B cell (primary cell): ENCODE measurements around the gene UNC119. TPM values are rescaled to one million over a fixed set of nuclear protein-coding genes. Genes with fewer than 3 reads are reported as not detected.
A peak's percentile ranks its signal among the peaks of the same experiment; 100 is the strongest.

Experiments used
- ATAC-seq: fragments of 200-7000 bp; cut with Tn5 transposase; one replicate; pipeline ENCODE4 v1.10.0; 2021; ENCODE audit warnings: low read depth, mild to moderate bottlenecking, moderate number of reproducible peaks, moderate library complexity
- CTCF ChIA-PET: fragments of 350-600 bp; sonication (Branson Sonifier 250); formaldehyde crosslinking; loops from one replicate; lab custom pipeline; 2021; ENCODE audit warnings: antibody characterized with exemption, inconsistent platforms; lab: Charles Lee
- POLR2A ChIA-PET: fragments of 350-600 bp; sonication (Branson Sonifier 250); formaldehyde crosslinking; loops from one replicate; lab custom pipeline; 2021; ENCODE audit warnings: antibody characterized with exemption; lab: Charles Lee
- DNase-seq: peaks from one replicate; pipeline ENCODE4 v3.0.0; 2013
- H2AFZ ChIP-seq: 2 replicates; pipeline ENCODE4 v1.6.1; 2012; ENCODE audit warnings: mild to moderate bottlenecking, low read depth, low read length; ENCODE audit not compliant: insufficient read depth, poor library complexity, severe bottlenecking
- H3K27ac ChIP-seq, 2 donors: 1 replicate in 1 of 2; 2 replicates in 1 of 2; pipeline ENCODE4 v1.5.1; 2012 to 2013; ENCODE audit warnings: low read length in 2 of 2, mild to moderate bottlenecking in 2 of 2, moderate library complexity in 1 of 2
- H3K27me3 ChIP-seq, 4 experiments: fragments of 200-600 bp in 1 of 4; sonication (generic) in 1 of 4; replicated peaks in 1 of 4; 1 replicate in 2 of 4; 2 replicates in 2 of 4; pipeline versions ENCODE4 v1.6.1 to v1.7.0; 2013 to 2016; ENCODE audit warnings: low read length in 3 of 4, mild to moderate bottlenecking in 2 of 4, mixed read lengths in 1 of 4, moderate library complexity in 1 of 4; ENCODE audit not compliant: insufficient read depth in 4 of 4, control insufficient read depth in 3 of 4; ENCODE audit errors: control extremely low read depth in 1 of 4
- H3K36me3 ChIP-seq, 2 experiments: replicated peaks in 1 of 2; 1 replicate in 1 of 2; 2 replicates in 1 of 2; pipeline versions ENCODE4 v1.6.1 to v1.7.1; 2013; ENCODE audit warnings: low read length in 1 of 2; ENCODE audit not compliant: insufficient read depth in 2 of 2, control insufficient read depth in 1 of 2; ENCODE audit errors: control extremely low read depth in 1 of 2, extremely low read depth in 1 of 2
- H3K4me1 ChIP-seq, 2 donors: fragments of 200-600 bp in 1 of 2; sonication (generic) in 1 of 2; 1 replicate in 1 of 2; 2 replicates in 1 of 2; pipeline versions ENCODE4 v1.5.1 to v1.6.1; 2013 to 2017; ENCODE audit warnings: low read length in 2 of 2; ENCODE audit not compliant: control insufficient read depth in 2 of 2, insufficient read depth in 2 of 2
- H3K4me2 ChIP-seq: replicated peaks from 2 replicates; pipeline ENCODE3; 2012; ENCODE audit warnings: mild to moderate bottlenecking, low read depth, low read length; ENCODE audit not compliant: poor library complexity, severe bottlenecking
- H3K4me3 ChIP-seq, 5 experiments: fragments of 200-600 bp in 1 of 5; sonication (generic) in 1 of 5; 1 replicate in 3 of 5; 2 replicates in 2 of 5; pipeline versions ENCODE4 v1.5.1 to v1.7.0; 2011 to 2016; ENCODE audit warnings: low read length in 4 of 5, mild to moderate bottlenecking in 4 of 5, low read depth in 2 of 5, control low read depth in 1 of 5, moderate library complexity in 1 of 5; ENCODE audit not compliant: insufficient read depth in 1 of 5; ENCODE audit errors: control extremely low read depth in 1 of 5, extremely low read depth in 1 of 5
- H3K79me2 ChIP-seq: fragments of 200-600 bp; sonication (generic); one replicate; pipeline ENCODE4 v1.6.0; 2016; ENCODE audit warnings: low read length; ENCODE audit not compliant: control insufficient read depth, insufficient read depth
- H3K9ac ChIP-seq: fragments of 200-600 bp; sonication (generic); 2 replicates; pipeline ENCODE4 v1.6.1; 2017; ENCODE audit warnings: mild to moderate bottlenecking, low read length, moderate library complexity
- H3K9me3 ChIP-seq, 3 donors: one replicate each; pipeline versions ENCODE4 v1.6.1 to v1.7.1; 2013; ENCODE audit warnings: low read length in 2 of 3; ENCODE audit not compliant: control insufficient read depth in 2 of 3, insufficient read depth in 1 of 3; ENCODE audit errors: control extremely low read depth in 1 of 3
- H4K20me1 ChIP-seq: 2 replicates; pipeline ENCODE4 v1.6.0; 2012; ENCODE audit warnings: mild to moderate bottlenecking, low read length; ENCODE audit not compliant: insufficient read depth, control insufficient read depth, poor library complexity, severe bottlenecking
- H3K27ac Mint-ChIP-seq: one replicate; pipeline ENCODE4 v1.8.0; 2021; ENCODE audit warnings: mixed read lengths
- H3K27me3 Mint-ChIP-seq: one replicate; pipeline ENCODE4 v1.8.0; 2021; ENCODE audit warnings: mixed read lengths
- H3K4me1 Mint-ChIP-seq: one replicate; pipeline ENCODE4 v1.8.0; 2021; ENCODE audit warnings: mixed read lengths
- H3K4me3 Mint-ChIP-seq: one replicate; pipeline ENCODE4 v1.8.0; 2021; ENCODE audit warnings: mixed read lengths
- H3K9me3 Mint-ChIP-seq: one replicate; pipeline ENCODE4 v1.8.0; 2022; ENCODE audit warnings: mixed read lengths; ENCODE audit not compliant: insufficient read depth
- EZH2 ChIP-seq: IDR thresholded peaks from 2 replicates; pipeline ENCODE4 v1.6.1; 2012; ENCODE audit warnings: borderline replicate concordance, low read depth, mild to moderate bottlenecking, moderate library complexity, low read length; ENCODE audit not compliant: insufficient read depth, poor library complexity, severe bottlenecking
- WGBS: methylation state at CpG from one replicate; pipeline ENCODE4 v1.1.5; 2013; ENCODE audit warnings: missing lambda C conversion rate; ENCODE audit not compliant: insufficient coverage; 5-methylcytosine and 5-hydroxymethylcytosine counted together
- intact Hi-C: fragments of 100-400 bp; cut with micrococcal nuclease; formaldehyde crosslinking; loops from one replicate; pipeline ENCODE4 v1.10.0; 2022
- polyA plus RNA-seq: library from polyadenylated mRNA; depleted of rRNA; stranded (reverse); fragments of >200 nt; gene quantifications from 2 replicates; pipeline ENCODE4 v1.2.3, GENCODE V29; 2012
- total RNA-seq, 2 donors: library from RNA; stranded (reverse); fragments of 120-200 nt in 1 of 2; gene quantifications; 1 replicate in 1 of 2; 2 replicates in 1 of 2; pipeline versions ENCODE4 v1.2.3 to v1.2.4, GENCODE V29; 2013 to 2022
- TF ChIP-seq, protein P1 (sequence below): fragments of 200-600 bp; IDR thresholded peaks from one replicate; pipeline ENCODE4 v1.8.0; 2022; ENCODE audit warnings: antibody characterized with exemption, mild to moderate bottlenecking

The UNC119 gene
- total and polyA plus RNA-seq, 2 donors (not counting 1 experiment from before 2014, with no cell fraction given): 75.3 to 174 TPM

DNA sequence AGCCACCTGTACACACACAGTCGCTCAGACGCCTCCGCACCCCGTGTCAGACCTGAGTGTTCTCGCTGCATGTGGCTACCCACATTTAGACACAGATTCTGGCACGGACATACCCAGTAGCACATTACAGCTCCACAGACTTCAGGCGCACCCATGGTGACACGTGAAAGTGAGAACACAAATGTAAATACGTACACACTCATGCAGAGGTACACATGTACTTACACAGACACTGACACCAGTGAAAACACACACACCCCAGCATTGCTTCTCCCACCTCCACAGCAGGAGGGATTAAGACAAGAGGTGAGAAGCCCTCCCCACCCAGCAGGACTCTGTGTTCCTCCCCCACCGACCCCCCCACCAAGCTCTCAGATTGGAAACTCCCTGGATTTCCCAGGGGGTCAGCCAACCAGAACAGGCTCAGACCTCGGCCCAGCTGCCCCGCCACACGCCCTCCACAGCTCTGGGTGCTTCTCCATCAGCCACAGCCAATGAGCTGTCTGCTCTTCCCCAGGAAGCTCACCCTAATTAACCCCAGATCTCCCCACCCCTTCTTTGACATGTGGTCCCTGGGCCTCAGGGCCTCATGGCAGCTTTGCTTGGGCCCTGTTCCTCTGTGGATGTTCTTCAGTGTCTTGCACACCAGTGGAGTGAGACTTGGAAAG, 51.6 kb downstream of the UNC119 start:
- no peaks in the 10 kb centered on the region for H3K27me3 Mint-ChIP-seq
- ATAC-seq (peak; percentile 68), DNase-seq (peak; percentile 61)
- H3K27ac ChIP-seq: no peak overlapping the region
- no peak overlapping the region for H3K4me3 ChIP-seq
- H3K9ac ChIP-seq: no peak overlapping the region
- no peaks in the 10 kb centered on the region for H4K20me1 ChIP-seq
- H2AFZ ChIP-seq: peak overlapping the region; percentile 38
- ChIA-PET POLR2A (interaction anchor here (0.6 to 0.7 kb wide), 3 partner anchors 43 to 71 kb away, joined by 4 to 6 read pairs (median 5); no protein-coding TSS in a partner anchor), CTCF (interaction anchor here (0.6 to 15.2 kb wide), 3 partner anchors 48 to 115 kb away, joined by 3 to 220 read pairs (median 8); partner anchors contain the start of gene RSKR)
- H3K9me3 Mint-ChIP-seq: no peaks in the 10 kb centered on the region
- H3K4me3 Mint-ChIP-seq: peak overlapping the region; percentile 4
- no peaks in the 10 kb centered on the region for H3K27me3 ChIP-seq
- no peak for TF ChIP-seq EZH2
- TF ChIP-seq, protein P1, sequence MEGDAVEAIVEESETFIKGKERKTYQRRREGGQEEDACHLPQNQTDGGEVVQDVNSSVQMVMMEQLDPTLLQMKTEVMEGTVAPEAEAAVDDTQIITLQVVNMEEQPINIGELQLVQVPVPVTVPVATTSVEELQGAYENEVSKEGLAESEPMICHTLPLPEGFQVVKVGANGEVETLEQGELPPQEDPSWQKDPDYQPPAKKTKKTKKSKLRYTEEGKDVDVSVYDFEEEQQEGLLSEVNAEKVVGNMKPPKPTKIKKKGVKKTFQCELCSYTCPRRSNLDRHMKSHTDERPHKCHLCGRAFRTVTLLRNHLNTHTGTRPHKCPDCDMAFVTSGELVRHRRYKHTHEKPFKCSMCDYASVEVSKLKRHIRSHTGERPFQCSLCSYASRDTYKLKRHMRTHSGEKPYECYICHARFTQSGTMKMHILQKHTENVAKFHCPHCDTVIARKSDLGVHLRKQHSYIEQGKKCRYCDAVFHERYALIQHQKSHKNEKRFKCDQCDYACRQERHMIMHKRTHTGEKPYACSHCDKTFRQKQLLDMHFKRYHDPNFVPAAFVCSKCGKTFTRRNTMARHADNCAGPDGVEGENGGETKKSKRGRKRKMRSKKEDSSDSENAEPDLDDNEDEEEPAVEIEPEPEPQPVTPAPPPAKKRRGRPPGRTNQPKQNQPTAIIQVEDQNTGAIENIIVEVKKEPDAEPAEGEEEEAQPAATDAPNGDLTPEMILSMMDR: no peak
- peaks cover 8 to 10% of the 10 kb centered on the region in 2 donors for H3K4me1 ChIP-seq
- peak overlapping the region; percentile 54 for H3K27ac Mint-ChIP-seq
- H3K36me3 ChIP-seq: no peaks in the 10 kb centered on the region
- WGBS: 54% methylated on average over 13 of the region's 13 CpGs
- H3K4me2 ChIP-seq: no peak overlapping the region
- intact Hi-C loops: no loop called here
- H3K9me3 ChIP-seq: no peaks in the 10 kb centered on the region
- no peaks in the 10 kb centered on the region for H3K79me2 ChIP-seq
- peaks cover 14% of the 10 kb centered on the region for H3K4me1 Mint-ChIP-seq

DNA sequence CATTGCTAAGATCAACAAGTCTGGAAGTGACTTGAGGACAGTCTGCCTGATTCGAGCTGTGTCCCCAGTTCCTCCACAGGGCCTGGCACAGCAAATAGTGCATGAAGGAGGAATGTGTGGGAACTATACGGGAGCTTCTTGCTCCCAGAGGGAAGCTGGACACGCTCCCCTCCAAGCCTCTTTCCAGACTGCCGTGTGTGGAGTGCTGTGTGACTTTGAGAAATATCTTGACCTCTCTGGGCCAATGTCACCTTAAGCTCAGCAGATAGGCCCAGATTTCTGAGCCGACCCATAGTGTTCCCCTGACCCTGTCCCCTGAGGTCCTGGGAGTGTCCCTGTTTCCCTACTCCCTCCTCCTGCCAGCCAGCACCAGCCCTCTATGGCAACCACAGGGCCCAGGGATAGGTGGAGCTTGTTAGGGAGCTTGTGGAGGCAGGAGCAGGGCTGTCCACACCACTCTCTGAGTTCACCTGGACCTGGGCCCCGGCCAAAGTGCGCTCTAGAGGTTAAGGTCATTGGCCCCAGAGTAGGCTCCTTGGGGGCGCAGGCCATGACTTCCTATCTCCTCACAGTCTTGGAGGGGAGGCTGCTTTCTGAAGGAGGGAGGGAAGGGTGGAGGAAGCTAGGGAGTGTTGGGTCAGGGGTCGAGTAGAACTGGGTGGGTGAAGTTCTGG, 52.6 kb downstream of the UNC119 start:
- H3K4me3 Mint-ChIP-seq: no peak overlapping the region
- Histone ChIP-seq H3K27me3 (no peaks in the 10 kb centered on the region), H3K4me2 (no peak overlapping the region), H3K79me2 (no peaks in the 10 kb centered on the region), H4K20me1 (no peaks in the 10 kb centered on the region), H3K4me1 (peaks cover 8 to 12% of the 10 kb centered on the region in 2 donors), H3K27ac (no peak overlapping the region), H3K9me3 (no peaks in the 10 kb centered on the region), H3K9ac (no peak overlapping the region), H2AFZ (no peak overlapping the region), H3K4me3 (no peak overlapping the region), H3K36me3 (no peaks in the 10 kb centered on the region)
- ATAC-seq (no peak), DNase-seq (no peak)
- TF ChIP-seq EZH2: no peak
- TF ChIP-seq, protein P1: no peak
- peaks cover 15% of the 10 kb centered on the region for H3K4me1 Mint-ChIP-seq
- CTCF ChIA-PET: interaction anchor here (0.8 to 15.2 kb wide), 3 partner anchors 9 to 116 kb away, joined by 3 to 220 read pairs (median 8); partner anchors contain the start of gene RSKR
- WGBS: 93% methylated on average over 6 of the region's 9 CpGs
- POLR2A ChIA-PET: no interaction called here
- intact Hi-C loops: no loop called here
- H3K27ac Mint-ChIP-seq: peak overlapping the region; percentile 54
- no peaks in the 10 kb centered on the region for H3K27me3 Mint-ChIP-seq
- no peaks in the 10 kb centered on the region for H3K9me3 Mint-ChIP-seq
